ENCODE data around the gene ACOT4. TPM values are rescaled to one million over a fixed set of nuclear protein-coding genes. Genes with fewer than 3 reads are reported as not detected.
"Not testable (repeated sequence)": the region's sequence is repeated elsewhere in the genome, so short reads cannot be mapped to it uniquely, and the experiment has no call there.

The ACOT4 gene
- total RNA-seq, 2 donors from 2014 or later = 1.3 to 1.8 TPM

- not testable (repeated sequence) for DNase-seq (ENCODE audit: low spot score); H3K4me3 ChIP-seq; ATAC-seq (ENCODE audit: insufficient number of reproducible peaks, low FRiP score, low read depth); H3K36me3 ChIP-seq; H3K27me3 ChIP-seq (replicated peaks; ENCODE audit: insufficient read depth); H3K9me3 ChIP-seq; H3K4me1 ChIP-seq (ENCODE audit: control insufficient read depth in 1 of 2, low read depth in 2 of 2); H3K27ac ChIP-seq
These were observed 17.4 kb upstream of the ACOT4 start for GRCh38 chr14:73574251-73574650.

DNA sequence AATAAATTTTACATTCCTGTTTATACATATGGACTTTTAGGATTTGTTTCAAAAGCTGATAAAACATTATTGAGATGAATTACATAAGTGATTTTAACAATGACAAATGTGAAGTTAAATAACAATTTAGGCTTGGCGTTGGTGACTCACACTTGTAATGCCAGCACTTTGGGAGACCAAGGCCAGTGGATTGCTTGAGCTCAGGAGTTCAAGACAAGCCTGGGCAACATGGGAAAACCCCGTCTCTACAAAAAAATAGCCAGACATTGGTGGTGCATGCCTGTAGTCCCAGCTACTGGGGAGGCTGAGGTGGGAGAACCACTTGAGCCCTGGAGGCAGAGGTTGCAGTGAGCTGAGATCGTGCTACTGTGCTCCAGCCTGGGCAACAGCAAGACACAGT, 15.3 kb upstream of the ACOT4 start:
- Histone ChIP-seq H3K27me3 (replicated peaks; ENCODE audit: insufficient read depth) (no peaks in the 10 kb centered on the region), H3K4me3 (no peak overlapping the region), H3K9me3 (no peaks in the 10 kb centered on the region), H3K27ac (no peak overlapping the region), H3K4me1 (ENCODE audit: control insufficient read depth in 1 of 2, low read depth in 2 of 2) (no peaks in the 10 kb centered on the region), H3K36me3 (no peaks in the 10 kb centered on the region)
- TF ChIP-seq CTCF (IDR thresholded peaks at IDR 0.05) = no peak
- ATAC-seq (ENCODE audit: insufficient number of reproducible peaks, low FRiP score, low read depth) = no peak
- no peak for DNase-seq (ENCODE audit: low spot score)

DNA sequence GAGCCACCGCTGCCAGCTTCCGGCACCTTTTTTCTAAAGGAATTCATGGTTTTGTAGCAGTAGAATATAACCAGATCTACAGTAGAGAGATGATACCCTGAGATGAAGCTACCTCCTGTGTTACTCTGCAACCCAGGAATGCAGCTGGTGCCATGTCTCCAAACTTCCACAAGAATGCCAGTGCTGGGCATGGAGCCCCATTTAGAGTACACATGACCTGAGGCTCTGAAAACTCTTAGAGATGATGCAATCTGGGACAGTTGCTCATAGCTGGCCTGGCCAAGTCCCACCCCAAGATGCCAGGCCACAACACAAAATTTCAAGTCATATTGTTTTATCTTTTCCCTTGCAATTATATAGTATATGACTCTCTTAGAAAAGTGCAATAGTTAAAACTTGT, 14.5 kb upstream of the ACOT4 start:
- H3K27ac ChIP-seq; H3K4me3 ChIP-seq; H3K4me1 ChIP-seq (ENCODE audit: control insufficient read depth in 1 of 2, low read depth in 2 of 2); H3K27me3 ChIP-seq (replicated peaks; ENCODE audit: insufficient read depth); DNase-seq (ENCODE audit: low spot score); H3K36me3 ChIP-seq; ATAC-seq (ENCODE audit: insufficient number of reproducible peaks, low FRiP score, low read depth); H3K9me3 ChIP-seq: not testable (repeated sequence)

- not testable (repeated sequence) for H3K27me3 ChIP-seq (replicated peaks; ENCODE audit: insufficient read depth); ATAC-seq (ENCODE audit: insufficient number of reproducible peaks, low FRiP score, low read depth); H3K27ac ChIP-seq; H3K4me3 ChIP-seq; DNase-seq (ENCODE audit: low spot score); H3K4me1 ChIP-seq (ENCODE audit: control insufficient read depth in 1 of 2, low read depth in 2 of 2); H3K9me3 ChIP-seq; H3K36me3 ChIP-seq
These were observed 9.3 kb upstream of the ACOT4 start for GRCh38 chr14:73582102-73582979.

DNA sequence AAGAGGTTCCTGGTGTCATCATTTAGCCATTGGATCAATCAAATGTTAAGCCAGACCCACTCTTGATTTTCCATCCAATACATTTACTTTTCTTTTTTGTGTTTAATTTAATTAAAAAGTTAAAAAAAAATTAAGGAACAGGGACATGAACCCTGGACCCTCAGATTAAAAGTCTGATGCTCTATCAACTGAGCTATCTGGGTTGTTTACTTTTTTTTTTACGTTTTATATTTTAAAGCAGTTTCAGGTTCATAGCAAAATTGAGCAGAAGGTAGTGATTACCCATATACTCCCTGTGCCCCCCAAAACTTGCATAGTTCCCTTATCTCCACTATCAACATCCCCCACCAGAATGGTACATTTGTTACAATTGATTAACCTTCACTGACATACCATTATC, 3.0 kb upstream of the ACOT4 start:
- no peak overlapping the region for H3K4me3 ChIP-seq
- no peaks in the 10 kb centered on the region for H3K36me3 ChIP-seq
- no peak overlapping the region for H3K27ac ChIP-seq
- ATAC-seq (ENCODE audit: insufficient number of reproducible peaks, low FRiP score, low read depth) (no peak), DNase-seq (ENCODE audit: low spot score) (no peak)
- H3K9me3 ChIP-seq = no peaks in the 10 kb centered on the region
- peaks cover 0 to 12% of the 10 kb centered on the region in 2 donors for H3K4me1 ChIP-seq (ENCODE audit: control insufficient read depth in 1 of 2, low read depth in 2 of 2)
- no peak for TF ChIP-seq CTCF (IDR thresholded peaks at IDR 0.05)
- no peaks in the 10 kb centered on the region for H3K27me3 ChIP-seq (replicated peaks; ENCODE audit: insufficient read depth)

- Histone ChIP-seq H3K27me3 (replicated peaks; ENCODE audit: insufficient read depth) (no peaks in the 10 kb centered on the region), H3K4me3 (no peak overlapping the region), H3K9me3 (no peaks in the 10 kb centered on the region), H3K27ac (no peak overlapping the region), H3K36me3 (no peaks in the 10 kb centered on the region), H3K4me1 (ENCODE audit: control insufficient read depth in 1 of 2, low read depth in 2 of 2) (peaks cover 0 to 12% of the 10 kb centered on the region in 2 donors)
- DNase-seq (ENCODE audit: low spot score) (no peak), ATAC-seq (ENCODE audit: insufficient number of reproducible peaks, low FRiP score, low read depth) (no peak)
- TF ChIP-seq CTCF (IDR thresholded peaks at IDR 0.05) = no peak
These were observed 2.6 kb upstream of the ACOT4 start for GRCh38 chr14:73589116-73589515.

GRCh38 chr14:73590673-73591004, 1.0 kb upstream of the ACOT4 start:
- H3K27ac ChIP-seq; H3K9me3 ChIP-seq; H3K36me3 ChIP-seq; ATAC-seq (ENCODE audit: insufficient number of reproducible peaks, low FRiP score, low read depth); DNase-seq (ENCODE audit: low spot score); H3K27me3 ChIP-seq (replicated peaks; ENCODE audit: insufficient read depth); H3K4me3 ChIP-seq: not testable (repeated sequence)
- H3K4me1 ChIP-seq (ENCODE audit: control insufficient read depth in 1 of 2, low read depth in 2 of 2) = peaks cover 0 to 12% of the 10 kb centered on the region in 2 donors
